Pancreas (tissue), 10 donors: ENCODE results near the gene PRPF4. TPM values are rescaled to one million over a fixed set of nuclear protein-coding genes. Genes with fewer than 3 reads are reported as not detected.

Source experiments
- ATAC-seq, 4 donors: fragments of 200-7000 bp; cut with Tn5 transposase; one replicate each; pipeline versions ENCODE4 v1.8.0 to v1.9.1; 2020; ENCODE audit warnings: mild to moderate bottlenecking in 4 of 4, moderate library complexity in 4 of 4
- DNase-seq, 6 donors: peaks; one replicate each; pipeline ENCODE4 v3.0.0-alpha.2; 2020
- FAIRE-seq: peaks from 2 replicates; lab custom pipeline; 2012; peaks lifted over from hg19 to GRCh38; lab: Jason Lieb, UNC
- H3K27ac ChIP-seq, 4 donors: fragments of 200-600 bp; sonication (generic); 1 replicate in 3 of 4; 2 replicates in 1 of 4; pipeline versions ENCODE4 v1.5.0 to v1.8.0; 2020
- H3K27me3 ChIP-seq, 4 donors: fragments of 200-600 bp; one replicate each; pipeline ENCODE4 v1.8.0; 2021
- H3K36me3 ChIP-seq, 3 donors: fragments of 200-600 bp; sonication (generic) in 1 of 3; one replicate each; pipeline versions ENCODE4 v1.5.0 to v1.8.0; 2020 to 2021
- H3K4me1 ChIP-seq, 3 donors: fragments of 200-600 bp; one replicate each; pipeline ENCODE4 v1.8.0; 2021
- H3K4me3 ChIP-seq, 4 donors: fragments of 200-600 bp; sonication (generic) in 2 of 4; one replicate each; pipeline versions ENCODE4 v1.5.0 to v1.8.0; 2020 to 2021
- H3K9me3 ChIP-seq, 4 donors: fragments of 200-600 bp; one replicate each; pipeline ENCODE4 v1.8.0; 2021
- CTCF ChIP-seq, 4 donors: fragments of 200-600 bp; sonication (generic) in 3 of 4; IDR thresholded peaks; one replicate each; pipeline versions ENCODE4 v1.5.0 to v1.8.0; 2021; ENCODE audit warnings: antibody characterized with exemption in 4 of 4
- WGBS, 2 donors: extraction: QIAGEN DNeasy Blood & Tissue Kit; methylation state at CpG; one replicate each; pipeline ENCODE4 v1.1.7; 2013; 5-methylcytosine and 5-hydroxymethylcytosine counted together
- intact Hi-C, 3 donors: fragments of 100-400 bp; cut with DNase I; formaldehyde crosslinking; loops; one replicate each; pipeline versions ENCODE4 v1.11.1 to v1.14.2; 2022
- polyA plus RNA-seq, 2 donors: library from polyadenylated mRNA; stranded (reverse); fragments of 200-250 nt; gene quantifications; one replicate each; pipeline ENCODE4 v1.2.3, GENCODE V29; 2013
- total RNA-seq, 6 donors: library from RNA; stranded (reverse); fragmentation: NEBNext Ultra II Directional in 4 of 6; extraction: Animal tissue kit (Norgen Biotek cat#: 25700) in 4 of 6; gene quantifications; one replicate each; pipeline versions ENCODE4 v1.2.1 to v1.2.4, GENCODE V29; 2021 to 2023
- donor health status: healthy with polysubstance abuse.
- donor health status: DM: no; HTN: no; CAD: no; lungs with moderate emphysema.
- donor health status: DM: no; HTN: no; CAD: no.
- donor health status: control.
- donor health status: control.
- donor health status: Bipolar disorder and iron deficiency.
- donor health status: DM: yes; HTN: yes; CAD: no.
- donor health status: DM: no; HTN: no; CAD: no.
- donor health status: DM: no; HTN: no; CAD: no.
- donor health status: DM: yes; HTN: yes; CAD: no.

Gene PRPF4
- total and polyA plus RNA-seq, 8 donors, result 5.1 to 10.8 (median 8.4) TPM

DNA sequence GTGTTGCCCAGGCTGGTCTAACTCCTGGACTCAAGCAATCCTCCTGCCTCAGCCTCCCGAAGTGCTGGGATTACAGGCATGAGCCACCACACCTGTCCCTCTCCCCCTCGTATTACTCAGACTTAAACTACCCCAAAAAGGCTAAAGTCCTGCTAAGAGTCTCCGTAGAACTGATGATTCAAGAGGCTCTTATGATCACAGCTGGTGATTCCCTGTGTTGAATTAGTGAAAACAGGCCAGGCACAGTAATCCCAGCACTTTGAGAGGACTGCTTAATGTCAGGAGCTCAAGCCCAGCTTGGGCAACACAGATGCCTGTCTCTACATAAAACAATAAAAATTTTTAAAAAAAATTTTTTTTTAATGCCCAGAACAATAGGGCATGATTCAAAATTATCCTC, 9.3 kb upstream of the PRPF4 start:
- DNase-seq (no peak), FAIRE-seq (no peak), ATAC-seq (no peak)
- Histone ChIP-seq H3K4me1 (no peaks in the 10 kb centered on the region), H3K36me3 (peaks cover 0 to 24% (median 9%) of the 10 kb centered on the region in 3 donors), H3K9me3 (no peaks in the 10 kb centered on the region), H3K27me3 (no peaks in the 10 kb centered on the region), H3K27ac (no peak overlapping the region), H3K4me3 (no peak overlapping the region)
- no peak for TF ChIP-seq CTCF (IDR thresholded peaks at IDR 0.05)
- 91 to 96% methylated on average over 3 of the region's 3 CpGs for WGBS, 2 donors
- intact Hi-C loops, result no loop called here

GRCh38 chr9:113267911-113268566, 7.4 kb upstream of the PRPF4 start:
- intact Hi-C loops, result no loop called here
- Histone ChIP-seq H3K27me3 (no peaks in the 10 kb centered on the region), H3K27ac (no peak overlapping the region), H3K4me3 (no peak overlapping the region), H3K9me3 (no peaks in the 10 kb centered on the region), H3K36me3 (peaks cover 0 to 42% (median 9%) of the 10 kb centered on the region in 3 donors), H3K4me1 (no peaks in the 10 kb centered on the region)
- ATAC-seq (no peak), DNase-seq (no peak), FAIRE-seq (no peak)
- WGBS, 2 donors, result 87 to 93% methylated on average over 4 of the region's 4 CpGs
- no peak for TF ChIP-seq CTCF (IDR thresholded peaks at IDR 0.05)

DNA sequence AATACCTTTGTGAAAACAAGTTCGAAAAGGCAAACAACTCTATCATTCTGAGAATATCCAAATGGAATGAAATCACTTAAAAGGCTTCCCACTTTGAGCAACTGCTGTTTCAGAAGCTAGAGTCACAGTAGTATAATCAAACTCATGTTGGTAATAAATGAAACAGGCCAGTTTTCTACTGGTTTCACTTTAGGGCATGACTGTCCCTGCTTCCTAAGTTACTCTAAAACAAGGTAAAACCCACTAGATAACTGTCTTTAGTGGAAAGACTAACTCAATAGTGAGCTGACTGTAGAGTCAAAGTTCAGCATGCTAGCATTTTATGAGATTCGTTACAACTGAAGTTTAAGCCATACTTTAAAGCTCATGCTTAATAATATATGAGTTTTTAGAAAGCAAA, 6.1 kb upstream of the PRPF4 start:
- Histone ChIP-seq H3K4me3 (no peak overlapping the region), H3K27me3 (no peaks in the 10 kb centered on the region), H3K27ac (no peak overlapping the region), H3K4me1 (peaks cover 0 to 5% (median 0%) of the 10 kb centered on the region in 3 donors), H3K9me3 (no peaks in the 10 kb centered on the region), H3K36me3 (peaks cover 0 to 43% (median 9%) of the 10 kb centered on the region in 3 donors)
- WGBS, 2 donors, result 79 to 94% methylated on average over 2 of the region's 2 CpGs
- ATAC-seq (no peak), DNase-seq (no peak), FAIRE-seq (no peak)
- TF ChIP-seq CTCF (IDR thresholded peaks at IDR 0.05), result no peak
- intact Hi-C loops, result no loop called here

- Histone ChIP-seq H3K36me3 (peaks cover 0 to 43% (median 9%) of the 10 kb centered on the region in 3 donors), H3K27ac (no peak overlapping the region), H3K27me3 (no peaks in the 10 kb centered on the region), H3K9me3 (no peaks in the 10 kb centered on the region), H3K4me1 (peaks cover 0 to 5% (median 0%) of the 10 kb centered on the region in 3 donors), H3K4me3 (no peak overlapping the region)
- 83 to 90% methylated on average over 2 of the region's 2 CpGs for WGBS, 2 donors
- FAIRE-seq (no peak), ATAC-seq (no peak), DNase-seq (no peak)
- TF ChIP-seq CTCF (IDR thresholded peaks at IDR 0.05), result no peak
- intact Hi-C loops, result no loop called here
These were observed 5.6 kb upstream of the PRPF4 start for GRCh38 chr9:113269871-113270270.

- TF ChIP-seq CTCF (IDR thresholded peaks at IDR 0.05), result peak; percentile 41 to 60 (median 46)
- FAIRE-seq, result no peak
- intact Hi-C loops, result no loop called here
- peak; percentile 61 to 78 (median 69) for ATAC-seq
- DNase-seq, result no peak
- Histone ChIP-seq H3K9me3 (no peaks in the 10 kb centered on the region), H3K4me1 (peaks cover 0 to 13% (median 5%) of the 10 kb centered on the region in 3 donors), H3K36me3 (peaks cover 0 to 42% (median 9%) of the 10 kb centered on the region in 3 donors), H3K4me3 (peak overlapping the region; percentile 50 to 78 (median 60)), H3K27me3 (no peaks in the 10 kb centered on the region), H3K27ac (peak overlapping the region; percentile 72 to 85 (median 78))
- 0 to 1% methylated on average over 15 of the region's 15 CpGs for WGBS, 2 donors
These were observed 843 bp upstream of the PRPF4 start for GRCh38 chr9:113274474-113275156.
